GM21381 (cell line): ENCODE measurements around the gene A4GALT.

Source experiments
- ATAC-seq: cut with Tn5 transposase; IDR thresholded peaks from one replicate; pipeline ENCODE4 v1.9.1; 2021; ENCODE audit warnings: mild to moderate bottlenecking, moderate library complexity; ENCODE audit not compliant: unreplicated experiment

A4GALT gene

GRCh38 chr22:42704896-42705295 lies 15.8 kb downstream of the A4GALT start:
- no peak for ATAC-seq

GRCh38 chr22:42702675-42703074 lies 18.0 kb downstream of the A4GALT start:
- ATAC-seq = no peak

GRCh38 chr22:42701694-42702093 lies 19.0 kb downstream of the A4GALT start:
- no peak for ATAC-seq

GRCh38 chr22:42700901-42701300 lies 19.8 kb downstream of the A4GALT start:
- no peak for ATAC-seq

- ATAC-seq = no peak
These were observed 20.3 kb downstream of the A4GALT start for GRCh38 chr22:42700355-42700754.

GRCh38 chr22:42699976-42700352 lies 20.7 kb downstream of the A4GALT start:
- ATAC-seq = no peak

- no peak for ATAC-seq
These were observed 21.2 kb downstream of the A4GALT start for GRCh38 chr22:42699281-42699975.

GRCh38 chr22:42697542-42698013 lies 23.1 kb downstream of the A4GALT start:
- no peak for ATAC-seq

- no peak for ATAC-seq
These were observed 24.2 kb downstream of the A4GALT start for GRCh38 chr22:42696331-42696967.

- ATAC-seq = no peak
These were observed 25.4 kb downstream of the A4GALT start for GRCh38 chr22:42695294-42695693.

- ATAC-seq = no peak
These were observed 26.6 kb downstream of the A4GALT start for GRCh38 chr22:42693763-42694683.

- ATAC-seq = no peak
These were observed 27.5 kb downstream of the A4GALT start for GRCh38 chr22:42693055-42693762.

GRCh38 chr22:42692239-42693054 lies 28.2 kb downstream of the A4GALT start:
- no peak for ATAC-seq

GRCh38 chr22:42691440-42691839 lies 29.2 kb downstream of the A4GALT start:
- no peak for ATAC-seq

- no peak for ATAC-seq
These were observed 32.1 kb downstream of the A4GALT start for GRCh38 chr22:42688241-42689211.

GRCh38 chr22:42686756-42687491 lies 33.7 kb downstream of the A4GALT start:
- ATAC-seq = no peak

GRCh38 chr22:42685941-42686653 lies 34.6 kb downstream of the A4GALT start:
- ATAC-seq = no peak
